Right renal cortex interstitium (tissue), 3 donors: Measurements from ENCODE around the gene TEX12. TPM values are rescaled to one million over a fixed set of nuclear protein-coding genes. Genes with fewer than 3 reads are reported as not detected.
"Not testable (repeated sequence)": the region's sequence is repeated elsewhere in the genome, so short reads cannot be mapped to it uniquely, and the experiment has no call there.

Source experiments
- DNase-seq, 3 donors: peaks; one replicate each; pipeline ENCODE4 v3.0.0-alpha.2; 2013; ENCODE audit warnings: low read depth in 3 of 3, low spot score in 2 of 3
- polyA plus RNA-seq, 3 donors: library from polyadenylated mRNA; unstranded; fragments of 120-200 nt; gene quantifications; one replicate each; pipeline ENCODE4 v1.2.1, GENCODE V29; 2013; ENCODE audit not compliant: insufficient read length in 3 of 3

Gene TEX12
- polyA plus RNA-seq, 3 donors = 0.11 TPM; not detected in 2

DNA sequence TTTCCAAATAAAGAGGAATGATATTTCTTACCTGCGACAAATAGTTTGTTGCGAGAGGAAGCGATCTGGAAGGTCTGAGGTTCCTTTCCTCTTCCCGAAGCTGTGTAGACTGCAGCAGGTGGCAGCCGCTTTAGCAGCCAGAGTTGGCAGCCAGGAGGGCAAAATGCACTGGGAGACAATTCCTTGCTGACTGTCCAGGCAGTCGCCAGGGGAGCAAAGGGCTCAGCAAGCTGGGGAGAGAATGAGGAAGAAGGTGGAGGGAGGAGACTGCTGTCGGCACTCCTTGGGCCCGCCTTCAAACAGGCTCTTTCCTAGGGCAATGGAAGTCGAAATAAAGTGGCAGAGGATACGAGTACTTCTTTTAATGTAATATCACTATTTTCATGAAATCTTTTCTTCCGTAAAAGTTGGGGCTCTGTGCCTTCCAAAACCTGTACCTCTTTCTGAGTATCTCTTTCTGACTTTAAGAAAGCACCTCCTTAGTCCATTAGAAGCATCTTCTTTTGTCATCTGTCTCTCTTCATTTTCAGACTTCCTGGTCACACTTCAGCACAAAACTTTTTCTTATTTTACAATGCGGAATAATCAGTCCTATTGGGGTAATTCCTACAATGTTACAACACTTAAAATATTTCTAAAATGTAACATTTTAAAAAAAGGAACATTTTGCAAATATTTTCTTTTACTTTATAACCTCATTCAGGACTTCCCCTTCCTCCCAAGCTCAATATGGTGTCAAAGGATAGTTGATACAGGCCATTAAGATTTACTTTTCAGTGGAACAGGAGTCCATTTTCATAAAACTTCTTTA is 3.1 kb upstream of the TEX12 start, which contains the start of gene IL18:
TSS of gene IL18 (minus strand) at position 220 of the 811 bp plus-strand sequence. CDS start 9,041 bp downstream, outside the sequence.
- DNase-seq = no peak

DNA sequence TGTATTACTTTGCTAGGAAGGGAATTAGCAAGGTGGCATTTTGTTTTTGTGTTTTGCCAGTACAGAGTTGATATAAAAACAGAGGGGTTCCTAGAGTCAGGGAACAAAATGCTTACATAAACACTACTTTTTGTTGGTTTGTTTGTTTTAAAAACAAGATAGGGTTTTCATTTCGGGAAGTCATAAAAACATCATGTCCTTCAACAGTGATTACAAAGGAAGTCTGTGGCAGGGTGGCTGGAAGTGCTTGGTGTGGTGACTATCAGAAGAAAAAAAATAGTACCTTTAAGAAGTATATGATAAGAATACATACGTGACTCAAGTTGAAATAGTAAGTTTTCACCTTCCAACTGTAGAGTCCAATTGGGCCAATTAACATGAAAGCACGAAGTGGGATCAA is 2.1 kb upstream of the TEX12 start:
- no peak for DNase-seq

DNA sequence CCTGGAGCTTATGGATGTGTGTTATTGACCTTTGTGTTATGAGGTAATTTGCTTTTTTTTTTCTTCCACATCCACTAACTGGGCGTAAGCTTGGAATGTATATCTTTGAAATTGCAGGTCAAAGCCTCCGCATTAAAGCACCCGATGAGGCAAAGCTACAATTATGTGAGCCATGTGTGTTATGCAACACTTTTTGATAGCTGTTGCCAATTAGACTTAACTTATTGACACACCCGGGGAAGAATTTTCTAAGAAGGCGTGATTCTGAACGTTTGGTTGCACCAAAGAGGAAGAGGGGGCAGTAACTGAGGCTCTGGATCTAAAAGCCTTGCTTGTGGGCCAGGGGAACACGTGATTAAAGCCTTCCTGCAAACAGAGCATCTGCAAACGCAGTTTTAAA is 610 bp upstream of the TEX12 start:
- no peak for DNase-seq

DNA sequence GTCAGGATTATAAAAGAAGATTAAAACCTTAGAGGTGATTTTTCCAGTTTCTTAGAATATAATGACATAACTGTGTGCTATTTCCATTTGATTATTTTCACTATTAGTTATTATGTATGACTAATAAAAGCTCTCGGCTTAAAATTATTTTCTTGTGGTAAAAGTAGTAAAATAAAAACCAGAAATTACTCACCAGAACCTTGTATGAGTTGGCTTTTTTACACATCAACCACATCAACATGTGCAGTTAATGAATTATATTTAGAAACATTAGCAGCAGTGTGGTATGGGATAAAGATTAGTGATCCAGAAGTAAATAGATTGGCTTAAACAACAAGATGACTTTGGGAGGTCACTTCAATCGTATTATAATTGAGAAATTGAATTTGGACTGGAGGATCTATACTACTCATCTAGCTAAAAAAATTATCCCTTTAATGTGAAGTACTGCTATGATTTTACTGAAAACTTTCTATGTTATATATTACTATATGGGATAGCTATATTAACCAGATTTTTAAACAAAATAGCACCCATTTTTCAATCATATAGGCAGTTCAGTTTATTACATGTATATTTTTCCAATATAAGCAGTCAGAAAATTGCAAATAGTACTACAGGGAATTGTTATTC is 5.3 kb downstream of the TEX12 start:
- no peak for DNase-seq

DNA sequence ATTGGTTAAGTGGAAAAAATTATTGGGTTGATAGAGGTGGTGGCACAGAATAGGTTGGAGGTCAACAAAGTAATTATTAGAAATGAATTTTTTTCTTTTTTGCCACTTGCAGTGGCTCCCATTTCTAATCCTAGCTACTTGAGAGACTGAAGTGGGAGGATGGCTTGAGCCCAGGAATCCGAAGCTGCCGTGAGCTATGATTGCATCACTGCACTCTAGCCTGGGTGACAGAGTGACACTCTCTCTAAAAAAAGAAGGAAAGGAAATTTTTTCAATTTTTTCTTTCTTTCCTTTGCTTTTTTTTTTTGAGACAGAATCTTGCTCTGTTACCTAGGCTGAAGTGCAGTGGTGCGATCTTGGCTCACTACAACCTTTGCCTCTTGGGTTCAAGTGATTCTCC is 6.0 kb downstream of the TEX12 start:
- no peak for DNase-seq

DNA sequence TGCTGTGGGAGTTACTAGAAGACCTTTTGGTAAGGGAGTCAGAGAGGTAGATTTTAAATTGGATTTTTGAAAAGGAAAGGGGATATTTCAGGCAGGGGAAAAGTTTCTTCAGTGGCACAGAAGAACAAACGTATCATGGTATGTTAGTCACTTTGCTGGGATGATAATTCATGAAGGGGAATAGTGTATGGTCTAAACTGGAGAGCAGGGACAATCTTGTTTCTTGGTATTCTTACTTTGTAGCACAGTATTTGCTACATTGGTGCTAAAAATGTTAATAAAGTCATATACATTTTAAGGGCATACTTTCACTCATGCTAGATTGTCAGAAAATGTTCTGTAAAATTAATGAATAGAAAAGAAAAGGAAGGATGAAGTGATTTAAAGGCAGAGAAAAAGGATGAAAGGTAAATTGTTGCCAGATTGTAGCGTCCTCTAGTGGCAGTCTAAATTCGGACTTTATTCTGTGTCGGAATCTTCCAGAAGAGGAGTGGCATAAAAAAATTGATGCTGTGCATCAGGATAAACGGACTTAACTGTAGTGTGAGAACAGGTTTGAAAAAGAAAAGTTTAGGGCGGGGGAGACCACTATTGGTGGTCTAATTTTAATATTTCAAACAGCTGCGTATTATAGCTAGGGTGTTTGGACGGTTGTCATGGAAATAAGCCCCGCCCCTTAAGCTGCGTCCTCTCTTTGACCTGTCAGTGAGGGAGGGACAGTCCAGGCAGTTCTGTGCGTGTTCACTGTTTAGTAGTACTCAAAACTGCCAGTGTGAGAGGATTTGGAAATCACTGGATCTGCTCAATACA is 7.8 kb downstream of the TEX12 start, which contains the start of gene BCO2:
TSS of gene BCO2 (plus strand) at position 724 of the 810 bp plus-strand sequence. CDS start 90 bp downstream, outside the sequence.
- peak; percentile 78 to 86 (median 80) for DNase-seq

DNA sequence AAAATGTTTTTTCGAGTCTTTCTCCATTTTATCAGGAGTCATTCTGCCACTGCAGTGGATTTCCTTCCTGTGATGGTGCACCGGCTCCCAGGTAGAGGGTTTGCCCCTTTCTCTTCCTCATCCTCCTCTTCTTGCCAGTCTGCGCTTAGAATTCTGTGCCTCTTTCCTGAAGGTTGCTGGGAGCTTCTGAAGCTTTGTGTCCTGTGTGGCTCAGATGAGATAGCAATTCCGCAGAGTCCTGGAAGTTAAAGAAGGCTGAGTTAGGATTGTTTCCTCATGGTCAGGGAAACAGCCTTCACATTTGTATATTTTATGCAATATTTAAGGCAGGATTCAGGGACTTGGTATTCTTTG is 8.4 kb downstream of the TEX12 start:
- no peak for DNase-seq

DNA sequence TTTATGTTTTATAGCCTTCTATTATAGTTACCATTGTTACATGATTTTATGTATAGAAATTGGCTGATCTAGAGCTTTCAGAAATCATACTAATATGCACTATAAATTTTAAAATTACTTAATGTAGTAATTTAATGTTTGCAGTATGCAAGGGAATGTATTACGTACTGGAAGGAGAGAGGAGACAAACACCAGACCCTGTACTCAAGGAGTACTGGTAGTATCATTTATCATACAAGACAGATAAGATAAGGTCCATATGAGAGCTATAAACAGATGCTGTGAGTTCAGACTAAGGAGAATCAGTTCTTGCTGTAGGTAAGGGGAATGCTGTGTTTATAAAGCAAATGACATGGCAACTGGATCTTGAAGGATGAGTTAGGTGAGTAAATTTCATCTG is 8.9 kb downstream of the TEX12 start:
- DNase-seq = no peak

DNA sequence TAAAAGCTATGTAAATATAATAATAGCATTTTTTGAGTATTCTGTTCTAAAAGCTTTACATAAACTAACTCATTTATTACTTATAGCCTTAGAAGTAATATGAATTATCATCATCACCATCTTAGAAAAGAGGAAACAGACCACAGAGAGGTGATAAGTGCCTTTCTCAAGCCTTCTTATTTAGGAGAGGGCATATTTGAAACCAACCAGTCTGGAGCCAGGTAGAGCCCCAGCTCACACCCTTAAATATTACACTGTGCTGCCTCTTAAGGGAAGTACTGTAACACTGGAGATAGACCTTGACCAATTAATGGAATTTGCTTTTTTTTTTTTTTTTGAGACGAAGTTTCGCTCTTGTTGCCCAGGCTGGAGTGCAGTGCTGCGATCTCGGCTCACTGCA is 10.4 kb downstream of the TEX12 start:
- DNase-seq = no peak

DNA sequence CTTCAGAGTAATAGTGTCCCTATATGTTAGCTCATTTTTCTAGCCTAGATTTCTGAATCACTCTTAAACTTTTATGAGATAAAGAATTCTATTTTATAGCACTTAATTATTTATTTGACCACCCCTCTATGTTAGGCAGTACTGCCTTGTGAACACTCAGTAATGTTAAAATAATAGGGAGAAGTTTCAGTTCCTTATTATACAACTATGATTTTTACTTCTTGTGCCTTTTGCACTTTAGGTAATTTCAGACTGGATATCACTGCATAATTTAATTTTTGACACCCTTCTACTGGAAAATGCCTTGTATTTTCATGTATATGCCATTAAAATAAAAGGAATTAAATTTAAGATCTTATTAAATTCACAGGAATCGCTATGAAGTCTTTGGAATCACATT is 11.3 kb downstream of the TEX12 start:
- no peak for DNase-seq

DNA sequence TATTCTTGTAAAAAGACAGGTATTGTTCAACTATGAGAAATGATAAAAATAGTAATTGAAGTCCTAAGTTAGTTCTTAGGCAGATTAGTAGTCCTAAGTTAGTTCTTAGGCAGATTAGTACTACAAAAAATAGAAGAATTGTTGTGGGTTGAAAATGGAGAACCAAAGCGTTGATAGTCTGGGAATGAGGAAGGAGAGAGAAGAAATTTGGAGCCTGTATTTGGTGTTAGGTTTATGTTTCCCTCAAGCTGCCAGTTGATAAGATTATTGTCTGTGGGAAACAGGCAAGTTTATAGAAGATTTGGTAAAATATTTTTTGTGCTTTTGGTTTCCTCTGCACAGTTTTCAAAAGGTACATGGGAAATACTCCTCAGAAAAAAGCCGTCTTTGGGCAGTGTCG is 11.8 kb downstream of the TEX12 start:
- DNase-seq = no peak

DNA sequence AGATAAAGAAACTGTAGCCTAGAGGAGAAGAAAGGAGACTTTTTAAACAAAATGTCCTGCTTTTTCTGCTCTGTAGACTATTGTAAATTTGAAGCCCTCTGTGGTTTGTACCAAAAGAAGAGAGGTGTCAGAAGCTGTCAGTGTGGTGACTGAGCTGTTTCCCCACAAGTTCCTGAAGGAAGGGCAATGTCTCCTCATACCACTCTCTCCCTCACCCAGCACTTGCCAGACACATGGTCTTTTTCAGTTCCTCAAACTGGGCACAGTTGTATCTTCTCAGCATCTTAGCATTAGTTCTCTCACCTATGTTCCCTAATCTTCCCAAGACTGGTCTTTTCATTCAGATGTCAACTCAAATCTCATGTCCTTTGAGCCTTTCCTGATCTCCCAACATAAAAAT is 12.4 kb downstream of the TEX12 start:
- no peak for DNase-seq

DNA sequence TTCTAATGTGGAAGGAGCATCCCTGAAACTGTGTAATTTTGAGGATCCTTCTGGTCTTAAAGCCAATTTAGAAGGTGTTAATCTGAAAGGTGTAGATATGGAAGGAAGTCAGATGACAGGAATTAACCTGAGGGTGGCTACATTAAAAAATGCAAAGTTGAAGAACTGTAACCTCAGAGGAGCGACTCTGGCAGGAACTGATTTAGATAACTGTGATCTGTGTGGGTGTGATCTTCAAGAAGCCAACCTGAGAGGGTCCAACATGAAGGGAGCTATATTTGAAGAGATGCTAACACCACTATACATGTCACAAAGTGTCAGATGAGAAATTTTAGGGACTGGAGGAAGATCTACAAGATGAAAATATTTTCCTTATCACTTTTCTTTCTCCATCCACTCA is 15.7 kb downstream of the TEX12 start:
- DNase-seq = no peak

DNA sequence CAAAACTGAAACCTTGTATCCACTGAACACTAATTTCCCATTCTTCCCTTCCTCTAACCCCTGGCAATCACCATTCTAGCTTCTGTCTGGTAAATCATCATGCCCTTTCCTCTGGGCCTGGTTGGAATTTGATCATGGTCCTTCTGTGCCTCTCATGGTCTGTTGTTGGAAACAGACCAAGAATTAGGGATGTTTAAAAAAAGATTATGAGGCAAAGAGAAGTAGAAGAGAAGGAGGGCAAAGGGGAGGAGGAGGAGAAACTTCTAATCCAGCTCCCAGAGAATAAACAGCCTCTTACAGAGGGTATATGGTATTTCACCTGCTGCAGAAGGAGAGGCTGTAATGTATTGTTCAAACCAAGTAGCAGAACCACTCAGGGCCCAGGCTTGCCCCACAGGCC is 18.7 kb downstream of the TEX12 start:
- DNase-seq = no peak

DNA sequence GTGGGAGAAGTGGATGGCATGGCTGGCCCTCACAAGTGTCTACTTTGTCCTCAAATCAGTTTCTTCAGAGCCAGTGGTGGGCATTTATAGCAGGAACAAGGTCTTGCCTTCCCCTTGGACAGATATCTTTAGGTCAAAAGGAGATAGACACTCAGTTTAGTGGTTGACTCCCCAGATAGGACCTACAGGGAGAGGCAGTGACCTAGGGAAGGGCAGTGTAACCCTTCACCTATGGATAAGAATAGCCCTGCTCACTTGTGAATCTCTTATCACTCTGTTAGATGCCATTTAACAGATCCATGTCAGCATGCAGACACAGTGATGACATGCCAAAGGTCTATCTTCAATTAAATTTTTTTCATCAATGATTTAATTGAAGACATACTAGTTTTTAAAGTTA is 19.1 kb downstream of the TEX12 start:
- no peak for DNase-seq

DNA sequence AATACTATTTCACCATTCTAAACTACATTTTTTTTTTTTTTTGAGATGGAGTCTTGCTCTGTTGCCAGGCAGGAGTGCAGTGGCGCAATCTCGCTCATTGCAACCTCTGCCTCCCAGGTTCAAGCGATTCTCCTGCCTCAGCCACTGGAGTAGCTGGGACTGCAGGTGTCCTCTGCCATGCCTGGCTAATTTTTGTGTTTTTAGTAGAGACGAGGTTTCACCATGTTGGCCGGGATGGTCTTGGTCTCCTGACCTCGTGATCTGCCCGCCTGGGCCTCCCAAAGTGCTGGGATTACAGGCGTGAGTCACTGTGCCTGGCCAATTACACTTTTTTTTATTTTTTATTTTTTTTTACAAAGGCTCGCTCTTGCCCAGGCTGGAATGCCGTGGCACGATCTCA is 27.9 kb downstream of the TEX12 start:
- DNase-seq = not testable (repeated sequence)

DNA sequence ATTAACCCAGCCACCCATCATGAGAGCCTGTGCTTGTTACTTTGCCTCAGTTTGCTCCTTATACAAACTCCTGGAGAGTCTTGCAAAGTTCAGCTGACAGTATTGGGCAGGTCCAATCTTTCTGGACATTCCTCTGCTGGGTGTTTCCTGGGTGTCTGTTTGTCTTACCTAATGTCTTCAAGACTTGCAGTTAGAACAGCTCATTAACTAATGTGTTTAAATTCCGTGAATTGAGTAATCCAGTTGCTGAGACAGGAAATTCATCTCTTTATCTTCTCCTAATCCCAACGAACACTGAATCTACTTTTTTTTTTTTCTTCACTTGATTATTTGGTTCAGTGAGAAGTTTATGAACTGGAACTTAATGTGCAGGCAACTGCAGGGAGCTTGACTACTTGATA is 28.8 kb downstream of the TEX12 start:
- no peak for DNase-seq

DNA sequence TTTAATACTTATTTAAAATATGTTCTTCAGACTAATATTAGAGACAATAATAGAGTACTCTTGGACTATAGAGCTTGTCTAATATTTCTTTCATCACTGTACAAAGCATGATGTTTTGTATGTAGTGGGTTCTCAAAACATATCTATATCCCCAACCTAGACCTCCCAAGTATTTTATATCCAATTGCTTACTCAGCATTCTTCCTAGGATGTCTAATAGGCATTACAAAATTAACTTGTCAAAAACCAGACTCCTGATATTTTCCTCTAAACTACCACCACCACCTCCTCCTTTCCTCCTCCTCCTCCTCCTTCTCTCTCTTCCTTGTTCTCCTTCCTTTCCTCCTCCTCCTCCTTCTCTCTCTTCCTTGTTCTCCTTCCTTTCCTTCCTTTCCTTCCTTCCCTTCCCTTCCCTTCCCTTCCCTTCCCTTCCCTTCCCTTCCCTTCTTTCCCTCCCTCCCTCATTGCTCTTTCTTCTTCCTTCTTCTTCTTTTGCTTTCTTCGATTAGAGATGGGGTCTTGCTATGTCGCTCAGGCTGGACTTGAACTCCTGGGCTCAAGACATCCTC is 29.4 kb downstream of the TEX12 start:
- DNase-seq = no peak

DNA sequence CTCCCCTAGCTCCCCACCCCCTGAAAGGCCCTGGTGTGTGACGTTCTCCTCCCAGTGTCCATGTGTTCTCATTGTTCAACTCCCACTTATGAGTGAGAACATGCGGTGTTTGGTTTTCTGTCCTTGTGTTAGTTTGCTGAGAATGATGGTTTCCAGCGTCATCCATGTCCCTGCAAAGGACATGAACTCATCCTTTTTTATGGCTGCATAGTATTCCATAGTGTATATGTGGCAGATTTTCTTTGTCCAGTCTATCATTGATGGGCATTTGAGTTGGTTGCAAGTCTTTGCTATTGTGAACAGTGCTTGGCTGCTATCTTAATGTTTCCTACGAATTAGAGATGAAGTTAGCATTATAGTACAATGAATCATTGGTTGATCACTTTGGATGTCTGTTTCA is 31.9 kb downstream of the TEX12 start:
- DNase-seq = not testable (repeated sequence)

DNA sequence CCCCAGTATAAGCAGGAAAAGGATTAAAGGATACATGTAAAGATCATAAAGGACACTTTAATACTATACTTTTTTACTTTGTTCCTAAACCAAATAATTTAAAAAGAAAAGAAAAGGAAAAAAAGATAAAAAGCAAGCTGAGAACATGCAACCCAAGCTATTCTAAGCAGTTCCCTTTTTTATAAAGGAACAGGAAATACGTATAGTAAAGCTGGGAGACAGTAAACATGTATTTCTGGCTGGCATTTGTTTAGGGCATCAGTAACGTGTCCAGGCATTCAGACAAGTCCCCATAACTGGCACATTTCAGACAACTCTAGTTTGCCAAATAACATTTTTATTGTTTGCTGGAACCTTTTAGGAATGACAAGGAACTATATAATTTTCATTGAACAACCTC is 33.1 kb downstream of the TEX12 start:
- no peak for DNase-seq

DNA sequence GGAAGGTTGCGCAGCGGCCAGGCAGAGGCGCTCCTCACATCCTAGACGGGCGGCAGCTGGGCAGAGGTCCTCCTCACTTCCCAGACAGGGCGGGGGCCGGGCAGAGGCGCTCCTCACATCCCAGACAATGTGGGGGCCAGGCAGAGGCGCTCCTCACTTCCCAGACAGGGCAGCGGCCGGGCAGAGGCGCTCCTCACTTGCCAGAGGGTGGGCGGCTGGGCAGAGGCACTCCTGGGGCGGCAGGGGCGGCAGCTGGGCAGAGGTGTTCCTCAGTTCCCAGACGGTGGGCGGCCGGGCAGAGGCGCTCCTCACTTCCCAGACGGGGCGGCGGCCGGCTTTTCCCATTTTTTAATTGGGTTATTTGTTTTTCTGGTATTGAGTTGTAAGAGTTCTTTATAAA is 38.9 kb downstream of the TEX12 start:
- DNase-seq = no peak
